ENCODE results near the gene NXT1. TPM values are rescaled to one million over a fixed set of nuclear protein-coding genes. Genes with fewer than 3 reads are reported as not detected.
"Not testable (repeated sequence)": the region's sequence is repeated elsewhere in the genome, so short reads cannot be mapped to it uniquely, and the experiment has no call there.

The NXT1 gene
- 10 to 100 TPM; 31.9 to 36.9 TPM for total RNA-seq

GRCh38 chr20:23350196-23350903, at the start of gene NXT1:
TSS of gene NXT1 (plus strand) at chr20:23350791. CDS start at chr20:23354042, 3,251 bp downstream.
- Mint-ChIP-seq H3K4me1 (ENCODE audit: low read depth) (peaks cover 36% of the 10 kb centered on the region), H3K9me3 (no peaks in the 10 kb centered on the region), H3K27ac (peak within 1 kb of the TSS; percentile 100), H3K4me3 (peak within 1 kb of the TSS; percentile 77), H3K36me3 (ENCODE audit: low read depth) (peaks cover 8% of the 10 kb centered on the region), H3K27me3 (ENCODE audit: low read depth) (no peaks in the 10 kb centered on the region)
- CTCF ChIA-PET = interaction anchor here (1.1 to 2.0 kb wide), 7 partner anchors 8 to 90 kb away, joined by 3 to 17 read pairs (median 6); partner anchors contain the start of gene NAPB
- peak; percentile 96 for DNase-seq
- intact Hi-C loops (cut with micrococcal nuclease) = loop anchor here (1.0 to 10.0 kb wide), 8 partner anchors 8 to 1806 kb away; partner anchors contain the start of genes GZF1 and NAPB

- intact Hi-C loops (cut with micrococcal nuclease) = no loop called here
- no peaks in the 10 kb centered on the region for H3K9me3 Mint-ChIP-seq
- H3K27ac Mint-ChIP-seq = no peak overlapping the region
- no peak for DNase-seq
- no peaks in the 10 kb centered on the region for H3K4me1 Mint-ChIP-seq (ENCODE audit: low read depth)
- H3K4me3 Mint-ChIP-seq = no peak overlapping the region
- H3K36me3 Mint-ChIP-seq (ENCODE audit: low read depth) = no peaks in the 10 kb centered on the region
- CTCF ChIA-PET = no interaction called here
- peaks cover 2% of the 10 kb centered on the region for H3K27me3 Mint-ChIP-seq (ENCODE audit: low read depth)
Observed at GRCh38 chr20:23301436-23302050, 49.0 kb upstream of the NXT1 start.

- DNase-seq = no peak
- Mint-ChIP-seq H3K27me3 (ENCODE audit: low read depth) (peaks cover 2% of the 10 kb centered on the region), H3K27ac (no peak overlapping the region), H3K4me1 (ENCODE audit: low read depth) (no peaks in the 10 kb centered on the region), H3K4me3 (no peak overlapping the region), H3K9me3 (no peaks in the 10 kb centered on the region), H3K36me3 (ENCODE audit: low read depth) (no peaks in the 10 kb centered on the region)
- CTCF ChIA-PET = no interaction called here
- intact Hi-C loops (cut with micrococcal nuclease) = no loop called here
Observed at GRCh38 chr20:23302386-23302785, 48.2 kb upstream of the NXT1 start.

GRCh38 chr20:23302801-23303200, 47.8 kb upstream of the NXT1 start:
- Mint-ChIP-seq H3K9me3 (no peaks in the 10 kb centered on the region), H3K27me3 (ENCODE audit: low read depth) (peaks cover 2% of the 10 kb centered on the region), H3K4me3 (no peak overlapping the region), H3K36me3 (ENCODE audit: low read depth) (no peaks in the 10 kb centered on the region), H3K4me1 (ENCODE audit: low read depth) (no peaks in the 10 kb centered on the region), H3K27ac (no peak overlapping the region)
- DNase-seq = no peak
- intact Hi-C loops (cut with micrococcal nuclease) = no loop called here
- CTCF ChIA-PET = no interaction called here

GRCh38 chr20:23303325-23304102, 47.1 kb upstream of the NXT1 start:
- no peak overlapping the region for H3K27ac Mint-ChIP-seq
- peaks cover 2% of the 10 kb centered on the region for H3K27me3 Mint-ChIP-seq (ENCODE audit: low read depth)
- CTCF ChIA-PET = no interaction called here
- no peaks in the 10 kb centered on the region for H3K4me1 Mint-ChIP-seq (ENCODE audit: low read depth)
- intact Hi-C loops (cut with micrococcal nuclease) = no loop called here
- DNase-seq = no peak
- no peak overlapping the region for H3K4me3 Mint-ChIP-seq
- H3K36me3 Mint-ChIP-seq (ENCODE audit: low read depth) = no peaks in the 10 kb centered on the region
- no peaks in the 10 kb centered on the region for H3K9me3 Mint-ChIP-seq

- DNase-seq = no peak
- H3K27ac Mint-ChIP-seq = no peak overlapping the region
- no peaks in the 10 kb centered on the region for H3K36me3 Mint-ChIP-seq (ENCODE audit: low read depth)
- CTCF ChIA-PET = no interaction called here
- no peaks in the 10 kb centered on the region for H3K9me3 Mint-ChIP-seq
- intact Hi-C loops (cut with micrococcal nuclease) = no loop called here
- H3K4me3 Mint-ChIP-seq = no peak overlapping the region
- H3K4me1 Mint-ChIP-seq (ENCODE audit: low read depth) = no peaks in the 10 kb centered on the region
- peaks cover 2% of the 10 kb centered on the region for H3K27me3 Mint-ChIP-seq (ENCODE audit: low read depth)
Observed at GRCh38 chr20:23304616-23305015, 46.0 kb upstream of the NXT1 start.

GRCh38 chr20:23305098-23305497, 45.5 kb upstream of the NXT1 start:
- Mint-ChIP-seq H3K27me3 (ENCODE audit: low read depth) (peaks cover 2% of the 10 kb centered on the region), H3K4me3 (no peak overlapping the region), H3K27ac (no peak overlapping the region), H3K4me1 (ENCODE audit: low read depth) (no peaks in the 10 kb centered on the region), H3K36me3 (ENCODE audit: low read depth) (no peaks in the 10 kb centered on the region), H3K9me3 (no peaks in the 10 kb centered on the region)
- CTCF ChIA-PET = no interaction called here
- DNase-seq = no peak
- intact Hi-C loops (cut with micrococcal nuclease) = no loop called here

GRCh38 chr20:23307393-23307792, 43.2 kb upstream of the NXT1 start:
- H3K4me3 Mint-ChIP-seq; H3K36me3 Mint-ChIP-seq (ENCODE audit: low read depth); CTCF ChIA-PET; DNase-seq; H3K27ac Mint-ChIP-seq; intact Hi-C loops (cut with micrococcal nuclease); H3K9me3 Mint-ChIP-seq; H3K27me3 Mint-ChIP-seq (ENCODE audit: low read depth); H3K4me1 Mint-ChIP-seq (ENCODE audit: low read depth): not testable (repeated sequence)

GRCh38 chr20:23308024-23308423, 42.6 kb upstream of the NXT1 start:
- Mint-ChIP-seq H3K9me3 (no peaks in the 10 kb centered on the region), H3K36me3 (ENCODE audit: low read depth) (no peaks in the 10 kb centered on the region), H3K4me1 (ENCODE audit: low read depth) (no peaks in the 10 kb centered on the region), H3K27ac (no peak overlapping the region), H3K4me3 (no peak overlapping the region), H3K27me3 (ENCODE audit: low read depth) (peaks cover 4% of the 10 kb centered on the region)
- intact Hi-C loops (cut with micrococcal nuclease) = no loop called here
- CTCF ChIA-PET = no interaction called here
- no peak for DNase-seq

GRCh38 chr20:23308908-23309307, 41.7 kb upstream of the NXT1 start:
- CTCF ChIA-PET = no interaction called here
- no peak overlapping the region for H3K27ac Mint-ChIP-seq
- H3K9me3 Mint-ChIP-seq = no peaks in the 10 kb centered on the region
- intact Hi-C loops (cut with micrococcal nuclease) = no loop called here
- H3K4me3 Mint-ChIP-seq = no peak overlapping the region
- H3K4me1 Mint-ChIP-seq (ENCODE audit: low read depth) = no peaks in the 10 kb centered on the region
- no peaks in the 10 kb centered on the region for H3K36me3 Mint-ChIP-seq (ENCODE audit: low read depth)
- peaks cover 4% of the 10 kb centered on the region for H3K27me3 Mint-ChIP-seq (ENCODE audit: low read depth)
- no peak for DNase-seq

GRCh38 chr20:23309781-23310180, 40.8 kb upstream of the NXT1 start:
- H3K4me1 Mint-ChIP-seq (ENCODE audit: low read depth) = no peaks in the 10 kb centered on the region
- no peak overlapping the region for H3K27ac Mint-ChIP-seq
- CTCF ChIA-PET = no interaction called here
- H3K36me3 Mint-ChIP-seq (ENCODE audit: low read depth) = no peaks in the 10 kb centered on the region
- peaks cover 4% of the 10 kb centered on the region for H3K27me3 Mint-ChIP-seq (ENCODE audit: low read depth)
- no peaks in the 10 kb centered on the region for H3K9me3 Mint-ChIP-seq
- intact Hi-C loops (cut with micrococcal nuclease) = no loop called here
- no peak overlapping the region for H3K4me3 Mint-ChIP-seq
- no peak for DNase-seq

- DNase-seq = no peak
- Mint-ChIP-seq H3K27me3 (ENCODE audit: low read depth) (peaks cover 2% of the 10 kb centered on the region), H3K36me3 (ENCODE audit: low read depth) (no peaks in the 10 kb centered on the region), H3K4me1 (ENCODE audit: low read depth) (no peaks in the 10 kb centered on the region), H3K4me3 (no peak overlapping the region), H3K27ac (no peak overlapping the region), H3K9me3 (no peaks in the 10 kb centered on the region)
- CTCF ChIA-PET = no interaction called here
- intact Hi-C loops (cut with micrococcal nuclease) = no loop called here
Observed at GRCh38 chr20:23311947-23312506, 38.6 kb upstream of the NXT1 start.
